HL-60 (cell line): ENCODE data around the gene TEX48.

Experiments used
- DNase-seq, 2 experiments: peaks; one replicate each; pipeline ENCODE4 v3.0.0-alpha.2; 2010 to 2020; ENCODE audit warnings: low read depth in 1 of 2, low spot score in 1 of 2
- H3K27ac ChIP-seq: fragments of 250-450 bp; sonication (Bioruptor Pico); replicated peaks from 2 replicates; pipeline ENCODE4 v1.5.1; 2020; ENCODE audit warnings: mild to moderate bottlenecking, moderate library complexity
- H3K27me3 ChIP-seq: fragments of 250-450 bp; sonication (Bioruptor Pico); 2 replicates; pipeline ENCODE4 v1.5.1; 2021; ENCODE audit warnings: mild to moderate bottlenecking, moderate library complexity; ENCODE audit not compliant: insufficient read depth, poor library complexity, severe bottlenecking
- H3K4me3 ChIP-seq: replicated peaks from 2 replicates; pipeline ENCODE4 v1.5.1; 2011; ENCODE audit warnings: mild to moderate bottlenecking, control low read depth, low read length; ENCODE audit not compliant: insufficient read depth
- CTCF ChIP-seq: IDR thresholded peaks from one replicate; pipeline ENCODE4 v1.5.1; 2011; ENCODE audit warnings: low read length, control low read depth, inconsistent platforms; ENCODE audit not compliant: insufficient read depth
- GABPA ChIP-seq: IDR thresholded peaks from 2 replicates; pipeline ENCODE4 v1.6.1; 2012; ENCODE audit warnings: low read depth
- POLR2AphosphoS5 ChIP-seq: IDR thresholded peaks from 2 replicates; pipeline ENCODE4 v1.6.1; 2012; ENCODE audit warnings: low read depth
- SPI1 ChIP-seq: IDR thresholded peaks from 2 replicates; pipeline ENCODE4 v1.6.1; 2012; ENCODE audit warnings: low read depth, mild to moderate bottlenecking, borderline replicate concordance
- TF ChIP-seq, protein P1 (sequence below): IDR thresholded peaks from 2 replicates; pipeline ENCODE4 v1.6.1; 2012; ENCODE audit warnings: low read depth; ENCODE audit not compliant: insufficient replicate concordance

TEX48 gene

GRCh38 chr9:114691956-114692295 lies 9.9 kb upstream of the TEX48 start:
- Histone ChIP-seq H3K4me3 (no peak overlapping the region), H3K27ac (no peak overlapping the region), H3K27me3 (peaks cover 5% of the 10 kb centered on the region)
- no peak for DNase-seq
- TF ChIP-seq CTCF = no peak
- no peak for TF ChIP-seq GABPA
- TF ChIP-seq POLR2AphosphoS5 = no peak

DNA sequence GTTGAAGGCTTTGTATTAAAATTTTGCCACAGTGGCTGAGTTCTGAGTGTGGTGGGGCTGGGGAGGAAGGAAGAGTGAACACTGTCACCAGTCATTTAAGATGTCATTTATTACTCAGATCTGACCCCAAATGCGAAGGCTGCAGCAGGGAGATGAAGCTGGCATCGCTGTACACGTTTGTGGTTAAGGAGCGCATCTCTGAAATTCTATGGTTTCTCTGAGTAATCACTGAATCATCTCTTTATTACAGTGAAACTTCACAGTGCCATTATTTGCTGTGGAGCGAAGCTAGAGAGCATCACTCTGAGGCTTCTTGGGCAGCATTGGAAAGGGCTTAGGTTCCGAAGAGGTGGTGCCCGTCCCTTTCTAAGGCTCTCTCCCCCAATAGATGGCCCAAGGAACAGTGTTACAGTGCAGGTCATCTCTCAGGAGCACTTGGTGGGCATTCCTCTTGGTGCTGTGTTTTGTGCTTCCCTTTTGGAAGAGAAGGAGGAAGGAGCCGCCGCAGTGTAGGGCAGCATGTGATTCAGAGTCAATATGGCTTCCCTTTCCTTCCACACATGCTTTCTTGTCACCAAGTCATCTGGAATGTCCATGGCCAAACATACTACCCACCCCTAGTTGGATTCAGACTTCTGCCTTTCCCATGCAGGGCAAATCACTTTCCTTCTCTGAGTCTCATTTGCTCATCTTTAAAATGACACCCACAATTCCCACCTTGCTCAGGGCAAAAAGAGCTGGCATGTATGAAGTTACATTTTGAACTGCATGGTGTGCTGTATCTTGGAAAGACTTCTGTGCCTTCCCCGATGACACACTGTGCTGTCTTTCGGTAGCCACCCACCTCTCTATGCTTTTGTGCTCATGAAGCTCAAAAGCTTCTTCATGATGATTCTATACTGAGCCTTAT lies 9.3 kb upstream of the TEX48 start:
- H3K4me3 ChIP-seq = no peak overlapping the region
- TF ChIP-seq POLR2AphosphoS5 (no peak), SPI1 (no peak), GABPA (no peak), CTCF (no peak)
- TF ChIP-seq, protein P1, sequence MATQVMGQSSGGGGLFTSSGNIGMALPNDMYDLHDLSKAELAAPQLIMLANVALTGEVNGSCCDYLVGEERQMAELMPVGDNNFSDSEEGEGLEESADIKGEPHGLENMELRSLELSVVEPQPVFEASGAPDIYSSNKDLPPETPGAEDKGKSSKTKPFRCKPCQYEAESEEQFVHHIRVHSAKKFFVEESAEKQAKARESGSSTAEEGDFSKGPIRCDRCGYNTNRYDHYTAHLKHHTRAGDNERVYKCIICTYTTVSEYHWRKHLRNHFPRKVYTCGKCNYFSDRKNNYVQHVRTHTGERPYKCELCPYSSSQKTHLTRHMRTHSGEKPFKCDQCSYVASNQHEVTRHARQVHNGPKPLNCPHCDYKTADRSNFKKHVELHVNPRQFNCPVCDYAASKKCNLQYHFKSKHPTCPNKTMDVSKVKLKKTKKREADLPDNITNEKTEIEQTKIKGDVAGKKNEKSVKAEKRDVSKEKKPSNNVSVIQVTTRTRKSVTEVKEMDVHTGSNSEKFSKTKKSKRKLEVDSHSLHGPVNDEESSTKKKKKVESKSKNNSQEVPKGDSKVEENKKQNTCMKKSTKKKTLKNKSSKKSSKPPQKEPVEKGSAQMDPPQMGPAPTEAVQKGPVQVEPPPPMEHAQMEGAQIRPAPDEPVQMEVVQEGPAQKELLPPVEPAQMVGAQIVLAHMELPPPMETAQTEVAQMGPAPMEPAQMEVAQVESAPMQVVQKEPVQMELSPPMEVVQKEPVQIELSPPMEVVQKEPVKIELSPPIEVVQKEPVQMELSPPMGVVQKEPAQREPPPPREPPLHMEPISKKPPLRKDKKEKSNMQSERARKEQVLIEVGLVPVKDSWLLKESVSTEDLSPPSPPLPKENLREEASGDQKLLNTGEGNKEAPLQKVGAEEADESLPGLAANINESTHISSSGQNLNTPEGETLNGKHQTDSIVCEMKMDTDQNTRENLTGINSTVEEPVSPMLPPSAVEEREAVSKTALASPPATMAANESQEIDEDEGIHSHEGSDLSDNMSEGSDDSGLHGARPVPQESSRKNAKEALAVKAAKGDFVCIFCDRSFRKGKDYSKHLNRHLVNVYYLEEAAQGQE = no peak
- DNase-seq = no peak
- H3K27ac ChIP-seq = no peak overlapping the region
- H3K27me3 ChIP-seq = peaks cover 5% of the 10 kb centered on the region

DNA sequence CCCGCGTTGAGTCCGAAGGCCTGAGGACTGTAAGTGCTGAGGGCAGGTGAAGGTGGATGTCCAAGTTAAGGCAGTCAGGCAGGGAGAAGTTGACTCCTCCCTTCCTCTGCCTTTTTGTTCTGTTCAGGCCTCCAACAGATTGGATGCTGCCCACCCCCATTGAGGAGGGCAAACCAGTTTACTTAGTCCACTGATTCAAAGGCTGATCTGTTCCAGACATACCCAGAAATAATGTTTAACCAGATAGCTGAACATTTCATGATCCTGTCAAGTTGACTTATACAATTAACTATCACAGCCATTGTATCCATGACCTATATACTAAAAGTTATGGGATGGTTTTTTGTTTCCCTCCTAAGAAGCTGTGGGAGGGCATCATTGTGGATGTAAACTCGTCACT lies 8.3 kb upstream of the TEX48 start:
- TF ChIP-seq CTCF (no peak), SPI1 (no peak), POLR2AphosphoS5 (no peak), GABPA (no peak)
- TF ChIP-seq, protein P1 = no peak
- Histone ChIP-seq H3K27me3 (peaks cover 5% of the 10 kb centered on the region), H3K27ac (no peak overlapping the region), H3K4me3 (no peak overlapping the region)
- no peak for DNase-seq

- H3K4me3 ChIP-seq = no peak overlapping the region
- H3K27me3 ChIP-seq = peaks cover 5% of the 10 kb centered on the region
- H3K27ac ChIP-seq = no peak overlapping the region
- TF ChIP-seq GABPA (no peak), SPI1 (no peak), CTCF (no peak), POLR2AphosphoS5 (no peak)
- TF ChIP-seq, protein P1 = no peak
- DNase-seq = no peak
These were observed 7.8 kb upstream of the TEX48 start for GRCh38 chr9:114689813-114690212.
